ENCODE data around the gene MYOD1. TPM values are rescaled to one million over a fixed set of nuclear protein-coding genes. Genes with fewer than 3 reads are reported as not detected.

MYOD1 gene
- total RNA-seq, 1 experiment from 2014 or later: not detected

- Histone ChIP-seq H3K9ac (ENCODE audit: low read length) (no peak overlapping the region), H3K4me3 (ENCODE audit: low read length) (no peak overlapping the region), H3K79me2 (ENCODE audit: low read length) (no peaks in the 10 kb centered on the region), H3K27me3 (ENCODE audit: low read length) (peaks cover 5% of the 10 kb centered on the region; the same call in 1 of the 2 replicates), H4K20me1 (ENCODE audit: low read length) (no peaks in the 10 kb centered on the region), H3F3A (ENCODE audit: low read length, unreplicated experiment) (no peaks in the 10 kb centered on the region), H3K27ac (ENCODE audit: low read length) (no peak overlapping the region), H3K36me3 (ENCODE audit: low read depth, low read length) (no peaks in the 10 kb centered on the region), H3K4me2 (ENCODE audit: low read length) (no peak overlapping the region), H3K4me1 (ENCODE audit: insufficient read depth, low read length) (peaks cover 15% of the 10 kb centered on the region), H3K9me2 (replicated peaks; ENCODE audit: low read length) (no peaks in the 10 kb centered on the region), H3K9me3 (ENCODE audit: low read length) (no peaks in the 10 kb centered on the region), H2AFZ (ENCODE audit: low read length) (no peak overlapping the region)
- ATAC-seq (no peak), DNase-seq (no peak)
- no TSS peak for BruUV-seq (replicated peaks)
- no peak for TF ChIP-seq EZH2 (IDR thresholded peaks at IDR 0.05; ENCODE audit: low read length, unreplicated experiment)
- no peak for TF ChIP-seq CTCF (conservative IDR thresholded peaks at IDR 0.05; ENCODE audit: low read depth, low read length)
- no peak for TF ChIP-seq EZH2phosphoT487 (IDR thresholded peaks at IDR 0.05; ENCODE audit: borderline replicate concordance, low read length)
- intact Hi-C loops (cut with micrococcal nuclease): no loop called here
- ChIA-PET POLR2A (ENCODE audit: unreplicated experiment) (no interaction called here), CTCF (no interaction called here)
Observed at GRCh38 chr11:17748044-17748443, 28.7 kb downstream of the MYOD1 start.

GRCh38 chr11:17748761-17749721, 29.7 kb downstream of the MYOD1 start:
- Histone ChIP-seq H3K9ac (ENCODE audit: low read length) (no peak overlapping the region), H3K27me3 (ENCODE audit: low read length) (peaks cover 10% of the 10 kb centered on the region; the same call in 1 of the 2 replicates), H3K9me3 (ENCODE audit: low read length) (no peaks in the 10 kb centered on the region), H4K20me1 (ENCODE audit: low read length) (no peaks in the 10 kb centered on the region), H3K4me3 (ENCODE audit: low read length) (no peak overlapping the region), H2AFZ (ENCODE audit: low read length) (no peak overlapping the region), H3K79me2 (ENCODE audit: low read length) (no peaks in the 10 kb centered on the region), H3K27ac (ENCODE audit: low read length) (no peak overlapping the region), H3F3A (ENCODE audit: low read length, unreplicated experiment) (no peaks in the 10 kb centered on the region), H3K9me2 (replicated peaks; ENCODE audit: low read length) (no peaks in the 10 kb centered on the region), H3K4me2 (ENCODE audit: low read length) (no peak overlapping the region), H3K36me3 (ENCODE audit: low read depth, low read length) (no peaks in the 10 kb centered on the region), H3K4me1 (ENCODE audit: insufficient read depth, low read length) (peaks cover 8% of the 10 kb centered on the region)
- ChIA-PET POLR2A (ENCODE audit: unreplicated experiment) (no interaction called here), CTCF (no interaction called here)
- ATAC-seq: no peak
- no TSS peak for BruUV-seq (replicated peaks)
- TF ChIP-seq EZH2 (IDR thresholded peaks at IDR 0.05; ENCODE audit: low read length, unreplicated experiment): no peak
- TF ChIP-seq EZH2phosphoT487 (IDR thresholded peaks at IDR 0.05; ENCODE audit: borderline replicate concordance, low read length): no peak
- TF ChIP-seq CTCF (conservative IDR thresholded peaks at IDR 0.05; ENCODE audit: low read depth, low read length): no peak
- intact Hi-C loops (cut with micrococcal nuclease): no loop called here
- no peak for DNase-seq

All from PC-3 (cell line).